GM06990 (cell line): ENCODE data around the gene PHACTR1.

Experiments
- DNase-seq: peaks from one replicate; pipeline ENCODE4 v3.0.0-alpha.2; 2011; ENCODE audit not compliant: insufficient read length; ENCODE audit errors: extremely low read depth
- H3K27me3 ChIP-seq: replicated peaks from 2 replicates; pipeline ENCODE4 v1.6.0; 2011; ENCODE audit warnings: low read length; ENCODE audit not compliant: control insufficient read depth, insufficient read depth
- H3K36me3 ChIP-seq: 2 replicates; pipeline ENCODE4 v1.5.1; 2011; ENCODE audit warnings: low read length; ENCODE audit not compliant: control insufficient read depth, insufficient read depth
- H3K4me3 ChIP-seq: replicated peaks from 2 replicates; pipeline ENCODE4 v1.5.1; 2011; ENCODE audit warnings: low read depth, mild to moderate bottlenecking, control low read depth, low read length
- TF ChIP-seq, protein P1 (sequence below): IDR thresholded peaks from 2 replicates; pipeline ENCODE4 v1.5.1; 2011; ENCODE audit warnings: low read length, control low read depth, mild to moderate bottlenecking, inconsistent platforms; ENCODE audit not compliant: insufficient read depth, poor library complexity, severe bottlenecking

PHACTR1 gene

GRCh38 chr6:13189710-13190109, 473.1 kb downstream of the PHACTR1 start:
- H3K27me3 ChIP-seq, result peaks cover 2% of the 10 kb centered on the region
- TF ChIP-seq, protein P1, sequence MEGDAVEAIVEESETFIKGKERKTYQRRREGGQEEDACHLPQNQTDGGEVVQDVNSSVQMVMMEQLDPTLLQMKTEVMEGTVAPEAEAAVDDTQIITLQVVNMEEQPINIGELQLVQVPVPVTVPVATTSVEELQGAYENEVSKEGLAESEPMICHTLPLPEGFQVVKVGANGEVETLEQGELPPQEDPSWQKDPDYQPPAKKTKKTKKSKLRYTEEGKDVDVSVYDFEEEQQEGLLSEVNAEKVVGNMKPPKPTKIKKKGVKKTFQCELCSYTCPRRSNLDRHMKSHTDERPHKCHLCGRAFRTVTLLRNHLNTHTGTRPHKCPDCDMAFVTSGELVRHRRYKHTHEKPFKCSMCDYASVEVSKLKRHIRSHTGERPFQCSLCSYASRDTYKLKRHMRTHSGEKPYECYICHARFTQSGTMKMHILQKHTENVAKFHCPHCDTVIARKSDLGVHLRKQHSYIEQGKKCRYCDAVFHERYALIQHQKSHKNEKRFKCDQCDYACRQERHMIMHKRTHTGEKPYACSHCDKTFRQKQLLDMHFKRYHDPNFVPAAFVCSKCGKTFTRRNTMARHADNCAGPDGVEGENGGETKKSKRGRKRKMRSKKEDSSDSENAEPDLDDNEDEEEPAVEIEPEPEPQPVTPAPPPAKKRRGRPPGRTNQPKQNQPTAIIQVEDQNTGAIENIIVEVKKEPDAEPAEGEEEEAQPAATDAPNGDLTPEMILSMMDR, result no peak
- DNase-seq, result no peak
- no peak overlapping the region for H3K4me3 ChIP-seq
- no peaks in the 10 kb centered on the region for H3K36me3 ChIP-seq

DNA sequence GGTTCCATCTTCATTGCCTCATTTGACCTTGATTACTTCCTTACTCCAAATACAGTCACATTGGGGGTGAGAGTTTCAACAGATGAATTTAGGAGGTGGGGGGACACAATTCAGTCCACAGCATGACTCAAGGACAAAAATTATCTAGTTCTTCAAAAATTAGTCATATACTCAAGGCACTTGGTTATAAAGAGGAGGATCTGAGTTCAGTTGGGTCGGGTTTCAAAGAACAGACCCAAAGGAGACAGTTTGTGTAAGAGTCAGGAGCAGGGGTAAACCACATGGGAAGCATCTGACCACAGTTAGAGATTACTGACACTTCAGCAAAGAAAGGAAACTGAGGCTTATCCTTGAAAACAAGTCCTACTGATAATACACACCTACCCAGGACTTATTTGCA, 473.8 kb downstream of the PHACTR1 start:
- Histone ChIP-seq H3K36me3 (no peaks in the 10 kb centered on the region), H3K27me3 (peaks cover 2% of the 10 kb centered on the region), H3K4me3 (no peak overlapping the region)
- DNase-seq, result no peak
- TF ChIP-seq, protein P1, result no peak

GRCh38 chr6:13191461-13191860, 474.9 kb downstream of the PHACTR1 start:
- no peak for DNase-seq
- Histone ChIP-seq H3K27me3 (peaks cover 2% of the 10 kb centered on the region), H3K4me3 (no peak overlapping the region), H3K36me3 (no peaks in the 10 kb centered on the region)
- TF ChIP-seq, protein P1, result no peak

- H3K4me3 ChIP-seq, result no peak overlapping the region
- TF ChIP-seq, protein P1, result peak; percentile 68
- peak; percentile 12 for DNase-seq
- H3K36me3 ChIP-seq, result no peaks in the 10 kb centered on the region
- no peaks in the 10 kb centered on the region; the same call in 1 of the 2 replicates for H3K27me3 ChIP-seq
These were observed 478.3 kb downstream of the PHACTR1 start for GRCh38 chr6:13194852-13195251.

GRCh38 chr6:13195803-13196202, 479.2 kb downstream of the PHACTR1 start:
- Histone ChIP-seq H3K27me3 (no peaks in the 10 kb centered on the region; the same call in 1 of the 2 replicates), H3K36me3 (no peaks in the 10 kb centered on the region), H3K4me3 (no peak overlapping the region)
- TF ChIP-seq, protein P1, result no peak
- DNase-seq, result no peak

GRCh38 chr6:13198168-13198567, 481.6 kb downstream of the PHACTR1 start:
- H3K27me3 ChIP-seq, result no peaks in the 10 kb centered on the region; the same call in 1 of the 2 replicates

More at GRCh38 chr6:13198168-13198567, 481.6 kb downstream of the PHACTR1 start:
- Histone ChIP-seq H3K36me3 (no peaks in the 10 kb centered on the region), H3K4me3 (no peak overlapping the region)
- DNase-seq, result no peak
- TF ChIP-seq, protein P1, result no peak
